ENCODE measurements around the gene PAQR5. TPM values are rescaled to one million over a fixed set of nuclear protein-coding genes. Genes with fewer than 3 reads are reported as not detected.
"Not testable (repeated sequence)": the region's sequence is repeated elsewhere in the genome, so short reads cannot be mapped to it uniquely, and the experiment has no call there.

Gene PAQR5
- total RNA-seq, 1 donor from 2014 or later = 0.63 TPM

GRCh38 chr15:69377216-69377970, 78.7 kb downstream of the PAQR5 start:
- no peak for TF ChIP-seq CTCF (IDR thresholded peaks at IDR 0.05; ENCODE audit: borderline replicate concordance)
- no peak overlapping the region for H3K27ac ChIP-seq (replicated peaks)
- H3K36me3 ChIP-seq = no peaks in the 10 kb centered on the region
- H3K9me3 ChIP-seq (replicated peaks) = peaks cover 4% of the 10 kb centered on the region
- no peaks in the 10 kb centered on the region for H3K4me1 ChIP-seq
- no peak overlapping the region for H3K4me3 ChIP-seq
- no peak for DNase-seq
- intact Hi-C loops (cut with micrococcal nuclease) = no loop called here
- H3K27me3 ChIP-seq (ENCODE audit: low read depth) = no peaks in the 10 kb centered on the region

DNA sequence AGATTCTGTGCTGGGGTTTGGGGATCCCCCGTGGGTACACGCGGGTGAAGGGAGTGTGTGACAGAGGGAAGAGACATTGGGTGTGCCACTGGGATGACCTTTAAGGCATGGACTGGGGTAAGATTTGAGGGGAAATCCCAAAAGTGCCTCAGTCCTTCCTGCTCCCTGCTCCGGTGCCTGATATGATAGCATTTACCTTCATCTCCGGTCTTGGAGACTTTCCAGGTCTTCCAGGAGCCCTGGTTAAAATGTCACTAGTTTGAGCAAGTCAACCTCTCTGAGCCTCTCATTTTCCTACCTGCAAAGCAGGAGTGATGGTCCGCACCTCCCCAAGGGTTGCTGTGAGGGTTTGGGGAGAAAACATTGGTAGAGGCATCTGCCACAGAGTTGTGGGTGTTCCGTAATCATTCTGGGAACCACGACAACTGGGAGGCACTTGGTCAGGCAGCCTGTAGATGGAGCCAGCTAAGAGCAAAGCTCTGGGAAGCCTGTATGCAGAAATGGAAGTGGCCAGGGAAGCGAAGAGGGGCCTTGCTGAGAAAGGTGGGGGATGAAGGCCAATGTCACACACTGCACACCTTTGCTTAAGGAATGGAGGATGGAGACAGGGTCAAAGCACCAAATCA, 81.5 kb downstream of the PAQR5 start:
- no peak for DNase-seq
- intact Hi-C loops (cut with micrococcal nuclease) = no loop called here
- Histone ChIP-seq H3K4me1 (no peaks in the 10 kb centered on the region), H3K36me3 (no peaks in the 10 kb centered on the region), H3K27ac (replicated peaks) (no peak overlapping the region), H3K9me3 (replicated peaks) (no peaks in the 10 kb centered on the region), H3K27me3 (ENCODE audit: low read depth) (no peaks in the 10 kb centered on the region), H3K4me3 (no peak overlapping the region)
- no peak for TF ChIP-seq CTCF (IDR thresholded peaks at IDR 0.05; ENCODE audit: borderline replicate concordance)

- Histone ChIP-seq H3K36me3 (no peaks in the 10 kb centered on the region), H3K27me3 (ENCODE audit: low read depth) (no peaks in the 10 kb centered on the region), H3K27ac (replicated peaks) (no peak overlapping the region), H3K4me3 (no peak overlapping the region), H3K4me1 (no peaks in the 10 kb centered on the region), H3K9me3 (replicated peaks) (no peaks in the 10 kb centered on the region)
- intact Hi-C loops (cut with micrococcal nuclease) = no loop called here
- no peak for TF ChIP-seq CTCF (IDR thresholded peaks at IDR 0.05; ENCODE audit: borderline replicate concordance)
- DNase-seq = no peak
Measured at GRCh38 chr15:69380726-69381105, 82.0 kb downstream of the PAQR5 start.

DNA sequence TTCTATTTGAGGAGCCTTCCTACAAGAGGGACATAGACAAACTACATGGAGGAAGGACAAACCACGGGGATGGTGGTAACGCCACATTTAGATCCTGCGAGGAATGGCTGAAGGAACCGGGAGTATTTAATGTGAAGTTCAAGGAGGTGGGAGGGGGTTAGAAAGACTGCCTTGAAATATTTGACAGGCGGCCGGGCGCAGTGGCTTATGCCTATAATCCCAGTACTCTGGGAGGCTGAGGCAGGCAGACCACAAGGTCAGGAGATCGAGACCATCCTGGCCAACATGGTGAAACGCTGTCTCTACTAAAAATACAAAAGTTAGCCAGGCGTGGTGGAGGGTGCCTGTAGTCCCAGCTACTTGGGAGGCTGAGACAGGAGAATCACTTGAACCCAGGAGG, 83.5 kb downstream of the PAQR5 start:
- H3K4me1 ChIP-seq; H3K4me3 ChIP-seq; DNase-seq; H3K27ac ChIP-seq (replicated peaks); H3K9me3 ChIP-seq (replicated peaks); H3K36me3 ChIP-seq; H3K27me3 ChIP-seq (ENCODE audit: low read depth); intact Hi-C loops (cut with micrococcal nuclease): not testable (repeated sequence)

DNA sequence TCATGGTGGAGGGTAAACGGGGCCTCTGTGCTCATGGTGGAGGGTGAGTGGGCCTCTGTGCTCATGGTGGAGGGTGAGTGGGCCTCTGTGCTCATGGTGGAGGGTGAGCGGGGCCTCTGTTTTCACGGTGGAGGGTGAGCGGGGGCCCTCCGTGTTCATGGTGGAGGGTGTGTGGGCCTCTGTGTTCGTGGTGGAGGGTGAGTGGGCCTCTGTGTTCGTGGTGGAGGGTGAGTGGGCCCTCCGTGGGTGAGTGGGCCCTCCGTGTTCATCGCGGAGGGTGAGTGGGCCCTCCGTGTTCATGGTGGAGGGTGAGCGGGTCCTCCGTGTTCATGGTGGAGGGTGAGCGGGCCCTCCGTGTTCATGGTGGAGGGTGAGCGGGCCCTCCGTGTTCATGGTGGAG, 85.4 kb downstream of the PAQR5 start:
- not testable (repeated sequence) for DNase-seq

GRCh38 chr15:69384626-69385598, 86.2 kb downstream of the PAQR5 start:
- H3K9me3 ChIP-seq (replicated peaks) = no peaks in the 10 kb centered on the region
- peaks cover 6% of the 10 kb centered on the region for H3K4me1 ChIP-seq
- no peak overlapping the region for H3K27ac ChIP-seq (replicated peaks)
- DNase-seq = no peak
- no peak for TF ChIP-seq CTCF (IDR thresholded peaks at IDR 0.05; ENCODE audit: borderline replicate concordance)
- no peaks in the 10 kb centered on the region for H3K36me3 ChIP-seq
- no peaks in the 10 kb centered on the region for H3K27me3 ChIP-seq (ENCODE audit: low read depth)
- H3K4me3 ChIP-seq = no peak overlapping the region
- intact Hi-C loops (cut with micrococcal nuclease) = no loop called here

More for the DNA sequence above, 85.4 kb downstream of the PAQR5 start:
- H3K9me3 ChIP-seq (replicated peaks); H3K4me3 ChIP-seq; H3K36me3 ChIP-seq; H3K27ac ChIP-seq (replicated peaks); H3K27me3 ChIP-seq (ENCODE audit: low read depth); H3K4me1 ChIP-seq; intact Hi-C loops (cut with micrococcal nuclease): not testable (repeated sequence)

Data from left ventricle myocardium inferior (tissue), 1 donor.